HG03025 (cell line): ENCODE measurements around the gene ATE1.

Experiments
- ATAC-seq: cut with Tn5 transposase; IDR thresholded peaks from one replicate; pipeline ENCODE4 v1.9.1; 2021; ENCODE audit warnings: mild to moderate bottlenecking, moderate library complexity; ENCODE audit not compliant: unreplicated experiment, low FRiP score

ATE1 gene

GRCh38 chr10:121751191-121751760 is 176.6 kb downstream of the ATE1 start:
- no peak for ATAC-seq

GRCh38 chr10:121747163-121747775 is 180.6 kb downstream of the ATE1 start:
- ATAC-seq, result no peak

GRCh38 chr10:121741248-121741792 is 186.5 kb downstream of the ATE1 start:
- no peak for ATAC-seq

- ATAC-seq, result no peak
Measured at GRCh38 chr10:121740069-121740468, 187.8 kb downstream of the ATE1 start.

GRCh38 chr10:121739114-121739513 is 188.7 kb downstream of the ATE1 start:
- no peak for ATAC-seq

- no peak for ATAC-seq
Measured at GRCh38 chr10:121736315-121737130, 191.3 kb downstream of the ATE1 start.

GRCh38 chr10:121735263-121735662 is 192.6 kb downstream of the ATE1 start:
- no peak for ATAC-seq

GRCh38 chr10:121734589-121735045 is 193.2 kb downstream of the ATE1 start:
- ATAC-seq, result no peak

- no peak for ATAC-seq
Measured at GRCh38 chr10:121732656-121733445, 195.0 kb downstream of the ATE1 start.

GRCh38 chr10:121732172-121732571 is 195.7 kb downstream of the ATE1 start:
- no peak for ATAC-seq

- ATAC-seq, result no peak
Measured at GRCh38 chr10:121724282-121724681, 203.5 kb downstream of the ATE1 start.

GRCh38 chr10:121722665-121723064 is 205.2 kb downstream of the ATE1 start:
- no peak for ATAC-seq

GRCh38 chr10:121721257-121721656 is 206.6 kb downstream of the ATE1 start:
- no peak for ATAC-seq

- ATAC-seq, result no peak
Measured at GRCh38 chr10:121715969-121716368, 211.9 kb downstream of the ATE1 start.

GRCh38 chr10:121715076-121715475 is 212.8 kb downstream of the ATE1 start:
- no peak for ATAC-seq

- no peak for ATAC-seq
Measured at GRCh38 chr10:121713486-121713885, 214.3 kb downstream of the ATE1 start.

- ATAC-seq, result no peak
Measured at GRCh38 chr10:121710971-121711370, 216.9 kb downstream of the ATE1 start.

- no peak for ATAC-seq
Measured at GRCh38 chr10:121710207-121710606, 217.6 kb downstream of the ATE1 start.

- ATAC-seq, result no peak
Measured at GRCh38 chr10:121709675-121710073, 218.2 kb downstream of the ATE1 start.
